Fibroblast of lung (primary cell): ENCODE results near the gene MB21D2. TPM values are rescaled to one million over a fixed set of nuclear protein-coding genes. Genes with fewer than 3 reads are reported as not detected.
A peak's percentile ranks its signal among the peaks of the same experiment; 100 is the strongest.

Experiments
- DNase-seq, 2 donors: peaks; one replicate each; pipeline versions ENCODE4 v3.0.0 to v3.0.0-alpha.2; 2010; ENCODE audit warnings: low read depth in 2 of 2
- H2AFZ ChIP-seq: 2 replicates; pipeline ENCODE4 v1.5.1; 2012; ENCODE audit warnings: low read length, control low read depth, inconsistent platforms
- H3K27ac ChIP-seq: 2 replicates; pipeline ENCODE4 v1.5.1; 2011; ENCODE audit warnings: low read length, control low read depth; ENCODE audit not compliant: insufficient read depth
- H3K27me3 ChIP-seq: 2 replicates; pipeline ENCODE4 v1.5.1; 2011; ENCODE audit warnings: mild to moderate bottlenecking, low read length; ENCODE audit not compliant: control insufficient read depth, insufficient read depth
- H3K36me3 ChIP-seq: 2 replicates; pipeline ENCODE4 v1.5.1; 2011; ENCODE audit warnings: low read length; ENCODE audit not compliant: control insufficient read depth, insufficient read depth
- H3K4me1 ChIP-seq: 2 replicates; pipeline ENCODE4 v1.5.1; 2011; ENCODE audit warnings: low read length; ENCODE audit not compliant: control insufficient read depth, insufficient read depth; ENCODE audit errors: extremely low read depth
- H3K4me2 ChIP-seq: 2 replicates; pipeline ENCODE4 v1.5.1; 2011; ENCODE audit warnings: low read length, control low read depth; ENCODE audit not compliant: insufficient read depth; ENCODE audit errors: extremely low read depth
- H3K4me3 ChIP-seq, 4 experiments: fragments of 200-600 bp in 1 of 4; sonication (generic) in 1 of 4; replicated peaks in 1 of 4; 2 replicates each; pipeline ENCODE4 v1.5.1; 2011 to 2016; ENCODE audit warnings: low read length in 4 of 4, low read depth in 3 of 4, mild to moderate bottlenecking in 3 of 4, control low read depth in 2 of 4, inconsistent platforms in 1 of 4, mixed read lengths in 1 of 4; ENCODE audit not compliant: insufficient read depth in 1 of 4; ENCODE audit errors: control extremely low read depth in 1 of 4
- H3K79me2 ChIP-seq: 2 replicates; pipeline ENCODE4 v1.5.1; 2012; ENCODE audit warnings: mild to moderate bottlenecking, low read length, inconsistent platforms; ENCODE audit not compliant: control insufficient read depth, insufficient read depth
- H3K9ac ChIP-seq: 2 replicates; pipeline ENCODE4 v1.5.1; 2011; ENCODE audit warnings: mild to moderate bottlenecking, low read length, control low read depth; ENCODE audit not compliant: insufficient read depth
- H3K9me3 ChIP-seq: 2 replicates; pipeline ENCODE4 v1.5.1; 2012; ENCODE audit warnings: low read depth, low read length; ENCODE audit not compliant: control insufficient read depth, insufficient read depth
- H4K20me1 ChIP-seq: 2 replicates; pipeline ENCODE4 v1.5.1; 2011; ENCODE audit warnings: low read length; ENCODE audit not compliant: control insufficient read depth, insufficient read depth; ENCODE audit errors: extremely low read depth
- CTCF ChIP-seq, 2 donors: IDR thresholded peaks in 1 of 2; conservative IDR thresholded peaks in 1 of 2; 1 replicate in 1 of 2; 2 replicates in 1 of 2; pipeline ENCODE4 v1.5.1; 2011 to 2012; ENCODE audit warnings: low read length in 2 of 2, control low read depth in 1 of 2, inconsistent platforms in 1 of 2, low read depth in 1 of 2, mild to moderate bottlenecking in 1 of 2
- EZH2 ChIP-seq: IDR thresholded peaks from 2 replicates; pipeline ENCODE4 v1.5.1; 2012; ENCODE audit warnings: low read length, control low read depth, mild to moderate bottlenecking; ENCODE audit errors: missing control alignments
- polyA plus RNA-seq, 2 donors: library from polyadenylated mRNA; depleted of rRNA in 1 of 2; stranded (reverse) in 1 of 2; unstranded in 1 of 2; fragments of >200 nt; gene quantifications; 2 replicates each; pipeline ENCODE4 v1.2.1, GENCODE V29; 2011 to 2012; ENCODE audit warnings: missing spikeins in 1 of 2
- total RNA-seq: library from RNA; depleted of rRNA; stranded (reverse); fragments of >200 nt; gene quantifications from 2 replicates; pipeline ENCODE4 v1.2.1, GENCODE V29; 2014

The MB21D2 gene
- total and polyA plus RNA-seq, 2 donors (not counting 1 experiment from before 2014, with no cell fraction given) = 3.5 to 11.4 TPM

DNA sequence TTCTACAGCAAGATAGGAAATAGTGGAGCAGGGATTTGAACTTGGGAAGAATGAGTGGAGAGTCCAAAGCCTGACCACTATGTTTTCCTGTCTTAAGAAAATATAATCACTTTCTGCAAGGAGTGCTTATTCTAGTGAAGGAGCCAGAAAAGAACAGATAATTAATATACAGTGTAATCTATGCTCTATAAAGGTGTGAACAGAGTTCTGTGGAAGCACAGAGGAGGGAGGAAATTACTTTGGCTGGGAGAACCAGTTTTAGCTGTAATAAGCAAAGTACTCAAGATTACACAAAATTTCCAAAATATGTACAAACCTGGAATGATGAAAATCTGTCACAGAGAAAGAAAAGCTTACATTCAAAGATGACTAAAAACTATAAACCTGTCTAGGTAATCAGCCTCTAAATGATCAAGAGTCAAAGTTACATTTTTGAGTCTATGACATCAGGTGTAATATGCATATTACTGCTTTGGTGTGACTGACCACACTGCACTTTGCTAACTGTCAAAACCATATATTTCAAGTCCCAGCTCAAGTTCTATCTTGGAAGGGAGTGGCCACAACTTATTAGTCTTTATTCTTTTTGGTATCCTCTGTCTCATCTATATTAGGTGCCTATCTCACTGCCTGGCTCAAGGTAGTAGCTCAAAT is 40.7 kb upstream of the MB21D2 start:
- Histone ChIP-seq H3K36me3 (no peaks in the 10 kb centered on the region), H3K9me3 (no peaks in the 10 kb centered on the region), H4K20me1 (no peaks in the 10 kb centered on the region), H3K27me3 (no peaks in the 10 kb centered on the region), H3K4me3 (peak overlapping the region in 1 of 4 experiments; percentile 15), H2AFZ (peak overlapping the region; percentile 91), H3K4me2 (peak overlapping the region; percentile 86), H3K9ac (no peak overlapping the region), H3K79me2 (no peaks in the 10 kb centered on the region), H3K4me1 (peaks cover 2% of the 10 kb centered on the region), H3K27ac (peak overlapping the region; percentile 91)
- TF ChIP-seq CTCF (conservative IDR thresholded peaks at IDR 0.05 in 1 of 2, IDR thresholded peaks at IDR 0.05 in 1 of 2; ENCODE audit: low read depth in 1 of 2, low read length in 2 of 2) = no peak
- no peak for TF ChIP-seq EZH2
- DNase-seq = peak in 1 of 2 donors; percentile 1

DNA sequence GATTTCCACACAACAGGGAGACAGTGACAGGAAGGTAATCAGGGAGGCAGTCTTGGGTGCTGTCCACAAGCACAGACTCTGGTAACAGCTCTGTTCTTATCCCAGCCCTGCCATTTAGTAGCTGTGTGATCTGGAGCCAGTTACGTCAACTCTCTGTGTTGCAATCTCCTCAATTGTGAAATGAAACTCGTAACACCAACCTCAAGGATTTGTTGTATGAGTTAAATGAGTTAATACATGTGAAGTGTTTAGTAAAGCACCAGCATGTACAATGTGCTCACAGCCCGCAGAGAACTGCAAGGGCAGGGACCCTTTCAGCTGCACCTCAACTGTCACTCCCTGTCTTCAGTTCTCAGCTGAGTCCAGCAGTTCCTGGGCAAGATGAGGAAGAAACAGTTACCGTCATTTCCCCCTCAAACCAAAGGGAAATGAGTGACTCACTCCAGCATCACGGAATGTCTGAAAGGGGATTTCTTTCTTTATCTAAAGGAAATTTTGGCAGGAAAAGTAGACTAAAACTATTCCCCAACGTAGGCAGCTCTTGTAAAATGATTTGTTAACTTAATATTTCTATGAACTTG is 39.9 kb upstream of the MB21D2 start:
- DNase-seq = peak; percentile 90 to 98
- Histone ChIP-seq H3K9ac (peak overlapping the region; percentile 26), H4K20me1 (no peaks in the 10 kb centered on the region), H3K4me1 (peaks cover 2% of the 10 kb centered on the region), H3K4me3 (peak overlapping the region; percentile 15 to 49 (median 30)), H3K9me3 (no peaks in the 10 kb centered on the region), H3K27ac (peak overlapping the region; percentile 91), H3K27me3 (no peaks in the 10 kb centered on the region), H3K36me3 (no peaks in the 10 kb centered on the region), H3K79me2 (no peaks in the 10 kb centered on the region), H3K4me2 (peak overlapping the region; percentile 86), H2AFZ (peak overlapping the region; percentile 91)
- no peak for TF ChIP-seq EZH2
- TF ChIP-seq CTCF (conservative IDR thresholded peaks at IDR 0.05 in 1 of 2, IDR thresholded peaks at IDR 0.05 in 1 of 2; ENCODE audit: low read depth in 1 of 2, low read length in 2 of 2) = no peak

- H3K4me3 ChIP-seq = no peak overlapping the region
- H3K27me3 ChIP-seq = no peaks in the 10 kb centered on the region
- no peak for DNase-seq
- H3K36me3 ChIP-seq = no peaks in the 10 kb centered on the region
- no peak for TF ChIP-seq EZH2
- TF ChIP-seq CTCF (conservative IDR thresholded peaks at IDR 0.05 in 1 of 2, IDR thresholded peaks at IDR 0.05 in 1 of 2; ENCODE audit: low read depth in 1 of 2, low read length in 2 of 2) = no peak
- H3K9me3 ChIP-seq = no peaks in the 10 kb centered on the region
- H3K79me2 ChIP-seq = no peaks in the 10 kb centered on the region
- peaks cover 2% of the 10 kb centered on the region for H3K4me1 ChIP-seq
- no peak overlapping the region for H3K9ac ChIP-seq
- H4K20me1 ChIP-seq = no peaks in the 10 kb centered on the region
- no peak overlapping the region for H2AFZ ChIP-seq
- no peak overlapping the region for H3K27ac ChIP-seq
- H3K4me2 ChIP-seq = no peak overlapping the region
Measured at GRCh38 chr3:192953926-192954325, 36.3 kb upstream of the MB21D2 start.
